NCI-H2029 (cell line): ENCODE measurements around the gene FGFR3.
"Not testable (repeated sequence)": the region's sequence is repeated elsewhere in the genome, so short reads cannot be mapped to it uniquely, and the experiment has no call there.

Source experiments
- DNase-seq: peaks from one replicate; lab custom pipeline; 2025; lab: John Stamatoyannopoulos, UW

FGFR3 gene

GRCh38 chr4:1842339-1842895 lies 49.3 kb downstream of the FGFR3 start:
- DNase-seq, result no peak

- DNase-seq, result no peak
These were observed 49.9 kb downstream of the FGFR3 start for GRCh38 chr4:1842993-1843448.

- DNase-seq, result no peak
These were observed 50.8 kb downstream of the FGFR3 start for GRCh38 chr4:1843852-1844251.

GRCh38 chr4:1844618-1845017 lies 51.5 kb downstream of the FGFR3 start:
- not testable (repeated sequence) for DNase-seq

- DNase-seq, result no peak
These were observed 53.5 kb downstream of the FGFR3 start for GRCh38 chr4:1846580-1846979.

- no peak for DNase-seq
These were observed 57.2 kb downstream of the FGFR3 start for GRCh38 chr4:1850276-1850675.

GRCh38 chr4:1851160-1851559 lies 58.1 kb downstream of the FGFR3 start:
- no peak for DNase-seq

GRCh38 chr4:1851575-1852410 lies 58.7 kb downstream of the FGFR3 start:
- DNase-seq, result no peak

- DNase-seq, result no peak
These were observed 60.0 kb downstream of the FGFR3 start for GRCh38 chr4:1852904-1853623.

- DNase-seq, result no peak
These were observed 61.7 kb downstream of the FGFR3 start for GRCh38 chr4:1854752-1855151.

- DNase-seq, result no peak
These were observed 62.4 kb downstream of the FGFR3 start for GRCh38 chr4:1855333-1856070.

GRCh38 chr4:1856071-1856942 lies 63.2 kb downstream of the FGFR3 start, which contains the start of gene LETM1:
TSS of gene LETM1 (minus strand) at chr4:1856156. CDS start at chr4:1855950, 206 bp downstream.
- DNase-seq, result peak; percentile 93

- no peak for DNase-seq
These were observed 64.0 kb downstream of the FGFR3 start for GRCh38 chr4:1856943-1857699.

- no peak for DNase-seq
These were observed 64.8 kb downstream of the FGFR3 start for GRCh38 chr4:1857931-1858330.
